Suprapubic skin (tissue), 3 donors: ENCODE results near the gene TYMP.

Experiments
- POLR2A ChIP-seq, 2 donors: fragments of 450-650 bp; IDR thresholded peaks; one replicate each; pipeline ENCODE4 v1.6.1; 2017; ENCODE audit warnings: antibody characterized with exemption in 2 of 2, mild to moderate bottlenecking in 2 of 2, moderate library complexity in 2 of 2
- TF ChIP-seq, protein P1 (sequence below), 2 donors: fragments of 200-600 bp in 1 of 2; fragments of 450-650 bp in 1 of 2; sonication (generic) in 1 of 2; IDR thresholded peaks; one replicate each; pipeline ENCODE4 v1.5.1; 2016 to 2019; ENCODE audit warnings: antibody characterized with exemption in 2 of 2, mild to moderate bottlenecking in 1 of 2, moderate library complexity in 1 of 2

DNA sequence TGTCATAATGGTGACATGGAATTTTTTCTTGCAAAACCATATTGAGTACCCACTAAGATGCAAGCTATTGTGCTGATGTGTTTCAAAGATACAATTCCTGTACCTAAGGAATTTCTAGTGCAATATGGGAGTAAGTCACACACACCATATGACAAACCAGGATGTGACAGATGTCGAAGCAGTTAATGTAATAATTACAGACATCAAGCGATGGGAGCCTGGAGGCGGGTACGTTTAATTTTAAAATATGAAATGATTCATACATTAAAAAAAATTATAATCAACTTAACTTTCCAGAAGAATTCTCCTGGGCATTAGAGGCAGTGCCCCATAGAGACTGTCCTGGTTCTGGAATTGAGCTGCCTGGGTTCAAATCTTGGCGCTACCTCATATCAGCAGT is 26.9 kb upstream of the TYMP start:
- TF ChIP-seq POLR2A (IDR thresholded peaks at IDR 0.05) = no peak
- TF ChIP-seq, protein P1, sequence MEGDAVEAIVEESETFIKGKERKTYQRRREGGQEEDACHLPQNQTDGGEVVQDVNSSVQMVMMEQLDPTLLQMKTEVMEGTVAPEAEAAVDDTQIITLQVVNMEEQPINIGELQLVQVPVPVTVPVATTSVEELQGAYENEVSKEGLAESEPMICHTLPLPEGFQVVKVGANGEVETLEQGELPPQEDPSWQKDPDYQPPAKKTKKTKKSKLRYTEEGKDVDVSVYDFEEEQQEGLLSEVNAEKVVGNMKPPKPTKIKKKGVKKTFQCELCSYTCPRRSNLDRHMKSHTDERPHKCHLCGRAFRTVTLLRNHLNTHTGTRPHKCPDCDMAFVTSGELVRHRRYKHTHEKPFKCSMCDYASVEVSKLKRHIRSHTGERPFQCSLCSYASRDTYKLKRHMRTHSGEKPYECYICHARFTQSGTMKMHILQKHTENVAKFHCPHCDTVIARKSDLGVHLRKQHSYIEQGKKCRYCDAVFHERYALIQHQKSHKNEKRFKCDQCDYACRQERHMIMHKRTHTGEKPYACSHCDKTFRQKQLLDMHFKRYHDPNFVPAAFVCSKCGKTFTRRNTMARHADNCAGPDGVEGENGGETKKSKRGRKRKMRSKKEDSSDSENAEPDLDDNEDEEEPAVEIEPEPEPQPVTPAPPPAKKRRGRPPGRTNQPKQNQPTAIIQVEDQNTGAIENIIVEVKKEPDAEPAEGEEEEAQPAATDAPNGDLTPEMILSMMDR (IDR thresholded peaks at IDR 0.05) = no peak
